HG03575 (cell line): Measurements from ENCODE around the gene NFIC.
"Not testable (repeated sequence)": the region's sequence is repeated elsewhere in the genome, so short reads cannot be mapped to it uniquely, and the experiment has no call there.

Source experiments
- ATAC-seq: cut with Tn5 transposase; IDR thresholded peaks from one replicate; pipeline ENCODE4 v1.9.1; 2021; ENCODE audit not compliant: unreplicated experiment, insufficient number of reproducible peaks, low FRiP score; ENCODE audit errors: extremely low read depth

The NFIC gene

DNA sequence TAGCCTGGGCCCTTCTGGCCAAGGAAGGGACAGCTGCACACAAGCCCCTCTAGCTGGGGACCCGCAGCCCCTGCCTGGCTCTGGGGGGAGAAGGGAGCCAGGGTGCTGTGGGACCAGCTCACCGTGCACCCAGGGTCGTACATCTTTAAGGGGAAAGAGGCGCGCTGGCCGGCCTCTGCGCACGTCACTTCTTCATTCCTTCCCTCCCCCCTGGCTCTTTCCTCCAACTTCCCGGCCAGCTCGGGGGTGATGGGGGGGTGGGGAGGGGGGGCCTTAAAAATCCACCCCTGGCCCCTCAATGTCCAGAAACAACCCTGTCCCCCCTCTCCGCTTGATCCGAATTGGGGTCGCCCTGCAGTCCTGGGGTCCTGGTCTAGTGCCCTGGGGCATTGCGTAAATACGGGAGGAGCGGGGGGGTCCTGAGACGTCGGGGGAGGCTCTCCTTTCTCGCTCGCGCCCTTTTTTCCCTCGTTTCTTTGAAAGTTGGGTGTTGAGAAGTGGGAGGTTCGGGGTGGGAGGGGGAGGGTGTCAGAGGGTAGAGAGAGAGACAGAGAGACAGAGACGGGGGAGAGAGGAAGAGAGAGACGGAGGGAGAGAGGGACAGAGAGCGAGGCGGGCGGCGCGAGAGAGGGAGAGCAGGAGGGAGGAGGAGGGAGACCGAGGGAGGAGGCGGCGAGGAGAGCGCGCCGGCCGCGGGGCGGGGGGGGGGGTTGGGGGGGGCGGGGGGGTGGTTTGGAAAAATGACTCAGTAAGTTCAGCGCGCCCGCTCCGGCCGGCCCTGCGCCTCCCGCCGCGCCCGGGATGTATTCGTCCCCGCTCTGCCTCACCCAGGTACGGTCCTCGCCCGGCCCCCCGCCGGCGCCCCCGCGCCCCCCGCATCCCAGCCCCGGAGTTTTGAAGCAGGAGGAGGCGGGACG, at the start of gene NFIC:
Gene NFIC, plus strand, starts transcription at position 748 of the 917 bp plus-strand sequence. Its CDS starts 54 bp downstream, at position 802.
- no peak for ATAC-seq

- no peak for ATAC-seq
Measured at GRCh38 chr19:3316659-3317207, 49.6 kb upstream of the NFIC start.

DNA sequence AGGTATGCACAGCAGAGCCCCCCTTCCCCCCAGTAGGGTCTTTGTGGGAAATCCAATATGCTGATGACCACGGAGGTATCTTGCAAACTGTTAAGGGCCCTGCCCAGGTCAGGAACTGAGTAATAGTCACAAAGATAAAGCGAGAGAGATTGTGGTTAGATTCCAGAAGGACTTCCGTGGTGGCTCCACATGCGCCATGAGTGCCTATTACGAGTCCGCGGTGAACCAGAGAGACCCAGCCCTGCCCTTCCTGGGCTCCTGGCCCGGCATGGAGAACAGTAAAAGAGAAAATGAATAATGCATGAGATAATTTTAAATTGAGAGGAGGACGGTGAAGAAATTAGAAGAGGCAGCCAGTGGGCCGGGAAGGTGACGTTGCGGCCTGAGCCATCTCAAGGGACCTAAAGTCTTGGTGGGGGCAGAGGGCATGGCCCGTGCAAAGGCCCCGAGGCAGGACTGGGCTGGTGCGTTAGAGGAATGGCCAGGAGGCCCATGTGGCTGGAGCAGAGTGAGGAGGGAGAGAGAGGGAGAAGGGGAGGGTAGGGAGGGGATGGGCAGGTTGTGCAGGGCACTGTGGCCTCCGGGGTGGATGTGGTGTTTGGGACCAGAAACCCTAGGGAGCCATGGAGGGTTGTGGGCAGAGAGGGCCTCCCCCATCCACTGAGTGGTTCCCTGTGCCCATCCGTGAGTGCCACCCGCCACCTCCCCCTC, 46.6 kb upstream of the NFIC start:
- ATAC-seq = no peak

- no peak for ATAC-seq
Measured at GRCh38 chr19:3320354-3320670, 46.1 kb upstream of the NFIC start.

DNA sequence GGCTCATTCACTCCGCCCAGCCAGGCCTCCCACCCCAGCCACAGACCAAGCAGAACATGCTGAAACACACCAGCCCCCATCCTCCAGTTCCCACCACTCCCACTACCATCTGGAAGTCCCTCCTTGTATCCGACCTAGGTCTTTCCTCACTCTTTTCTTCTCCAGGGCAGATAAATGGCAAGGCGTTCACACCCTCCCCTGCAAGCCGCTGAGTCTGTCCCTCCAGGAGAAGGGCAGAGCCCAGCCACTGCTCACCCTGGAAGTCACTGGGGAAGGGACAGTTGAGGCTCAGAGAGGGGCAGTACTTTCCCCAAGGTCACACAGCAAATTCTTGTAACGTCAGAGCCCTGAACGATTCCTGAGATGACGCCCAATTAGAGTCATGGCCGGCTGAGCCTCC, 45.5 kb upstream of the NFIC start:
- no peak for ATAC-seq

DNA sequence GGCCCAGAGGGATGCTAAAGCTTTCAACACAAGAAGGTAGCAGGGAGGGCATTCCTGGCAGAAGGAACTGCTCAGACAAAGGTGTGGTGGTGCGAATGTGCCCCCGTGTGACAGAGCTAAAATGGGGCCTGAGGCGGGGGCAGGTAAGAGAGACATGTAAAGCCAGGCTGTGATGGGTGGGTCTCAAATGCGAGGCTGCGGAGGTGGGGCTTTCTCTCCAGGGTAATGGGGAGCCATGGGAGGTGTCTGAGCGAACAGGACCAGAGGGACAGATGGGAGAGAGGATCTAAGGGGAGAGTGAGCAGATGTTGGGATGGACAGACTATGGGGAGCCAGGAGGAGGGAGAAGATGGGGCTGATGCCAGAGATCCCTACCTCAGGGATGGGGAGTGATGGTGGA, 44.7 kb upstream of the NFIC start:
- ATAC-seq = no peak

DNA sequence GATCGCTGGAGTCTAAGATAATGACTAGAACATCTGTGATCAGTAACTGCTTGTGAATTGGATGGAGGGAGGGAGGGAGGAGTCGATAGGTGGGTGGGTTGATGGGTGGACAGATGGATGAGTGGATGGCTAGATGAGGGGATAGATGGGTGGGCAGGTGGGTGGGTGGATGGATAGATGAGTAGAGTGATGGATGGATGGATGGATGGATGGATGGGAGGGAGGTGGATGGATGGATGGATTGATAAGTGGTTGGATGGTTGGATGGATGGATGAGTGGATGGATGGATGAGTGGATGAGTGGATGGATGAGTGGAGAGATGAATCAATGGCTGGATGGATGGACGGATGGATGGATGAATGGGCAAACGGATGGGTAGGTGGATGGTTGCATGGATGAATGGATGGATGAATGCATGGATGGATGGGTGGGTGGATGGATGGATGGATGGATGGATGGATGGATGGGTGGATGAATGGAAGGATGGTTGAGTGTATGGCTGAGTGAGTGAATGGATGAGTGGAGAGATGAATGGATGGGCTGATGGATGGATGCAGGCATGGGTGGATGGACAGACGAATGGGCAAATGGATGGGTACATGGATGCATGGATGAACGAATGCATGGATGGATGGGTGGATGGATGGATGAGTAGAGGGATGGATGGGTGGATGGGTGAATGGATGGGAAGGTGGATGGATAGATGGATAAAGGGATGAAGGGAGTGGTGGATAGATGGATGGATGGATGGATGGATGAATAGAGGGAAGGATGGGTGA, 44.0 kb upstream of the NFIC start:
- no peak for ATAC-seq

- no peak for ATAC-seq
Measured at GRCh38 chr19:3323026-3323425, 43.4 kb upstream of the NFIC start.

DNA sequence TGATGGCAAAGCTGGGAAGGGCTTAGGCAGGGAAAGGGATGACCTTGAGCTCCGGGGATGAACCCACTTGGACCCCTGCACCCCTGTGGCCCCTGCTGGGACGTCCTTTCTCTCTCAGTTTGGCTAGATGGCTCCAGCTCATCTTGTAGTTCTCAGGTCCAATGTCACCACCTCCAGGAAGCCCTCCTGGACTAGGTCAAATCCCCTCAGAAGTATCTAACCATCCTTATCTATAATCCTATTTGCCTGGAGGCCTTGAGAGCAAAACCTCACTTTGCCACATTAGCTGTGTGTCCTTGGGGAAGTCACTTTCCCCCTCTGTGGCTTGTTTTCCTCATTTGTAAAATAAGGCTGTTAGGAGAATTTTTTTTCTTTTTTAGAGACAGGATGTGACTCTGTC, 42.7 kb upstream of the NFIC start:
- no peak for ATAC-seq

GRCh38 chr19:3324405-3324856, 42.0 kb upstream of the NFIC start:
- no peak for ATAC-seq

DNA sequence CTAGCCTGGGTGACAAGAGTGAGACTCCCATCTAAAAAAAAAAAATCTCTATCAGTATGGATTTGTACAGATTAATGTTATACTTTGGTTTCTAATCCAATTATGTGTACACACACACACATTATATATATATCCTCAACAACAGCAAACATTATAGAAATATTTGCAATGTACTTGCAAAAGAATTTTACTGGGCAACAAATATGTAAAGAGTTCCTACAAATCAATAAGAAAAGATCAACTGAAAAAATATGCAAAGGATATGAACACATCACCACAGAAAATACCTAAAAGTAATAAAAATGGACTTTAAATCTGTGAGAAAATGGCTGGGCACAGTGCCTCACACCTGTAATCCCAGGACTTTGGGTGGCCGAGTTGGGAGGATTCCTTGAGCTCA, 40.9 kb upstream of the NFIC start:
- no peak for ATAC-seq

DNA sequence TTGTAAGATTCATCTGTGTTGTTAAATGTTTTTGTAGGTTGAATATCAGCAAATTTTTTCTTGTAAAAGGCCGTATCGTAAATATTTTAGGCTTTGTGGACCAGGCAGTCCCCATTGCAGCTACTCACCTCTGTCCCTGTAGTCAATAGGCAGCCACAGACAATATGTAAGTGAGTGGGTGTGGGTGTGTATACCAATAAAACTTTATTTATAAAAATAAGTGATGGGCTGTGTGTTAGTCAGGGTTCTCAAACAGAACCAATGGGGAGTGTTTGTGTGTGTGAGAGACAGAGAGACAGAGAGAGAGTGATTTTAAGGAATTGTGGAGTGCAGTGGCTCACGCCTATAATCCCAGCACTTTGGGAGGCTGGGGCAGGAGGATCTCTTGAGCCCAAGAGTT, 37.6 kb upstream of the NFIC start:
- no peak for ATAC-seq

DNA sequence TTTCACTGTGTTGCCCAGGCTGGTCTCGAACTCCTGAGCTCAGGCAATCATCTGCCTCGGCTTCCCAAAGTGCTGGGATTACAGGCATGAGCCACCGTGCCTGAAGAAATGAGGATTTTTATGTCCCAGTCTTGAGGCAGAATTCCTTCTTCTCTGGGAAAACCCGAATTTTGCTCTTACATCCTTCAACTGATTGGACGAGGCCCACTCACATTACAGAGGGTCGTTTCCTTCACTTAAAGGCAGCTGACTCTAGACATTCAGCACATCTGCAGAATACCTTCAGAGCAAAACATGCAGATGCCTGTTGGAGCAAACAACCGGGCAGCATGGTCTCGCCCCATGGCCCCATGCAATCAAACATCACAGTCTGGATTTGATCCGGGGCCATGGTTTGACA, 36.3 kb upstream of the NFIC start:
- no peak for ATAC-seq

DNA sequence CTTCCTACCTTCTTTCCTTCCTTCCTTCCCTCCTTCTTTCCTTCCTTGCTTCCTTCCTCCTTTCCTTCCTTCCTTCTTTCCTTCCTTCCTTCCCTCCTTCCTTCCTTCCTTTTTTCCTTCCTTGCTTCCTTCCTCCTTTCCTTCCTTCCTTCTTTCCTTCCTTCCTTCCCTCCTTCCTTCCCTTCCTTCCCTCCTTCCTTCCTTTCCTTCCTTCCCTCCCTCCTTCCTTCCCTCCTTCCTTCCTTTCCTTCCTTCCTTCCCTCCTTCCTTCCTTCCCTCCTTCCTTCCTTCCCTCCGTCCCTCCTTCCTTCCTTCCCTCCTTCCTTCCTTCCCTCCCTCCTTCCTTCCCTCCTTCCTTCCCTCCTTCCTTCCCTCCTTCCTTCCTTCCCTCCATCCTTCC, 34.2 kb upstream of the NFIC start:
- not testable (repeated sequence) for ATAC-seq

DNA sequence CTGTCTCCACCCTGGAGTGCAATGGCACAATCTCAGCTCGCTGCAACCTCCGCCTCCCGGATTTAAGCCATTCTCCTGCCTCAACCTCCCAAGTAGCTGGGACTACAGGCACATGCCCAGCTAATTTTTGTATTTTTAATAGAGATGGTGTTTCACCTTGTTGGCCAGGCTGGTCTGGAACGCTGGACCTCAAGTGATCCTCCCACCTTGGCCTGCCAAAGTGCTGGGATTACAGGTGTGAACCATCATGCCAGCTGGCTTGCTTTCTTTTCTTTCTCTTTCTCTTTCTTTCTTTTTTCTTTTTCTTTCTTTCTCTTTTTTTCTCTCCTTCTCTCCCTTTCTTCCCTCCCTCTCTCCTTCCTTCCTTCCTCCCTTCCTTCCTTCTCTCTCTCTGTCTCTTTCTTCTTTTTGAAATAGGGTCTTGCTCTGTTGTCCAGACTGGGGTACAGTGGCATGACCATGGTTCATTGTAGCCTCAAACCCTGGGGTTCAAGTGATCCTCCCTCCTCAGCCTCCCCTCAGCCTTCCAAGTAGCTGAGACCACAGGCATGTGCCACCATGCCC, 33.3 kb upstream of the NFIC start:
- no peak for ATAC-seq

DNA sequence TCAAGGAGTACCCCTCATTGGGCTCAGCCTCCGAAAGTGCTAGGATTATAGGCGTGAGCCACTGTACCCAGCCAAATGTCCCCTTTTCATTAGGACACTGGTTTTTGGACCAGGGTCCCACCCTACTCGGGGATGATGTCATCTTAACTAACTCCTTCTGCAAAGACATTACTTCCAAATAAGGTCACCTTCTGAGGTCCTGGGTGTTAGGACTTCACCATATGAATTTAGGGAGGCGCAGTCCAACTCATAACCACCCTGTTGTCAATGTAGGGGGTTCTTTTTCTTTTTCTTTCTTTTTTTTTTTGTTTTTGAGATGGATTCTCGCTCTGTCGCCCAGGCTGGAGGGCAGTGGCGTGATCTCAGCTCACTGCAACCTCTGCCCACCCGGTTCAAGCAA, 32.7 kb upstream of the NFIC start:
- no peak for ATAC-seq

DNA sequence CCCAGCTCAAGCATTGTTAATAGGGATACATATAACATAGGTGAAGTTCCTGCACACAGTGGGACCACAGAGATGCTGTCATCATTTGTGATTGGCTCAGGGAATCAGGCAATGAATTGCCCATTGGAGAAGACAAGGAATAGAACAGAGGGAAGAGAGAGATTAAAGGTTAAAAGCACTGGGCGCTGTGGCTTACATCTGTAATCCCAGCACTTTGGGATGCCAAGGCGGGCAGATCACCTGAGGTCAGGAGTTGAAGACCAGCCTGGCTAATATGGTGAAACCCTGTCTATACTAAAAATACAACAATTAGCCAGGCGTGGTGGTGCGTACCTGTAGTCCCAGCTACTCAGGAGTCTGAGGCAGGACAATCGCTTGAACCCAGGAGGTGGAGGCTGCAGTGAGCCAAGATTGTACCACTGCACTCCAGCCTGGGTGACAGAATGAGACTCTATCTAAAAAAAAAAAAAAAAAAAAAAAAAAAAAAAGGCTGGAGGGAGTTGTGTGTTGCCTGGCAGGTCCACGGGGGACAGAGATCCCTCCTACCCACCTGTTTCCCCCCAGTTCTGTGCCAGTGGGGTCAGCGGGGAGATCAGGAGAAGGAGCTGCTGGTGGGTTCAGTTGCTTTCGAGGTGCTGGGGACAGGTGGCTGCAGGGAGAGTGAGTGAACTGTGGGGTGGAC, 31.5 kb upstream of the NFIC start:
- ATAC-seq = not testable (repeated sequence)
